HG03342 (cell line): ENCODE results near the gene DENND6A.

Source experiments
- ATAC-seq: cut with Tn5 transposase; IDR thresholded peaks from one replicate; pipeline ENCODE4 v1.9.1; 2021; ENCODE audit warnings: mild to moderate bottlenecking, moderate library complexity; ENCODE audit not compliant: unreplicated experiment

Gene DENND6A

DNA sequence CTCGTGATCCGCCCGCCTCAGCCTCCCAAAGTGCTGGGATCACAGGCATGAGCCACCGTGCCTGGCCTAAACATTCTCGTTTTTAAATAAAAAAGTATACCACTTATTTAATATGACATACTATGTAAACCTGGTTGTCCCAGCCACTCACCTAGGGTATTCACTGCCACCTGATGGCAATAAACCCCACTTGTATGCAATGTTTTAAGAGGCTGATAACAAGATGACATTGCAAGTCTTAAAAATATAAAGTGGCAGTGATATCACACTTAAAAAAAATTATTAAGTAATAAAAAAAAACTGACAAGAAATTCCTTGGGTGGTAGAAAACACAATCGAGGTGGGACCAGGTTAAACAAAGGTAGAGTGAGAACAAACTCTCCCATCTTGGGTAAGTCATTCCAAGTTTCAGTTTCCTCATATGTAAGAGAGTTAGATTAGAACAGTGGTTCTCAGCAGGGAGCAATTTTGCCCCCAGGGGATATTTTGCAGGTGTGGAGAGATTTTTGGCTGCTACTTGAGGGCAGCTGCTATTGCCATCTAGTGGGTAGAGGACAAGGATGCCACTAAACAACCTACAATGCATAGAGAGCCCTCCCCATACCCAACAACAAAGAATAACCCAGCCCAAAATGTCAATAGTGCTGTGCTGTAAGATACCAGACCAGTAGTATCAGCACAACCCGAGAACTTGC, 110.3 kb downstream of the DENND6A start:
- no peak for ATAC-seq

- no peak for ATAC-seq
These were observed 115.1 kb downstream of the DENND6A start for GRCh38 chr3:57577801-57578200.

DNA sequence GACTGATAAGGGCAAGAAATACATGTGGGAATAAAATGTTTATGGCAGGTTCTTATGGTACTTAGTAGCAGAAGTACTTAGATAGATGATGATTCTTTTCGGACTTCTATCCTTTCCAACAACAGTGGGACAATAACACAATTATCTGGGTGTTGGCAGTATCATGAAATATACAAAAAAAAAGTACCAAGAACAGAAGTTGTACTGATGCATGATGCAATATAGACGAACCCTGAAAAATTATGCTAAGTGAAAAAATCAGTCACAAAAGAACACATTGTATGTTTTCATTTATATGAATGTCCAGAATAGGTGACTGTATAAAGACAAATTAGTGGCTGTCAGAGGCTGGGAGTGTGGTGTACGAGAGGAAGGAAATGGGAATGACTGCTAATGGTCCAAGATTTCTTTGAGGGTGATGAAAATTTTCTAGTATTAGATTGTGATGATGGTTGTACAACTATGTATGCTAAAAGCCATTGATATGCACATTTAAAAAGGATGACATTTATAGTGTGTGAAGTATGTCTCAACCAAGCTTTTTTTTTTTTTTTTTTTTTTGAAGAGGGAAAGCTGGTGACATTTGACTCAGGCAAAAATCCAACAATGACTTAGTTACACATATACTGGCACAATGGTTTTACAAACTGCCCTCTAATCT, 116.8 kb downstream of the DENND6A start:
- ATAC-seq: no peak
